Peyer's patch (tissue), 4 donors: Measurements from ENCODE around the gene CACNA1B.

Experiments used
- CTCF ChIP-seq, 6 experiments: fragments of 450-650 bp in 4 of 6; fragments of 200-600 bp in 2 of 6; sonication (generic) in 1 of 6; IDR thresholded peaks; one replicate each; pipeline ENCODE4 v1.5.1; 2017 to 2019; ENCODE audit warnings: antibody characterized with exemption in 6 of 6, mild to moderate bottlenecking in 3 of 6, moderate library complexity in 1 of 6
- POLR2A ChIP-seq, 2 donors: fragments of 450-650 bp; IDR thresholded peaks; one replicate each; pipeline ENCODE4 v1.5.1; 2017; ENCODE audit warnings: antibody characterized with exemption in 2 of 2, mild to moderate bottlenecking in 2 of 2, moderate library complexity in 2 of 2

GRCh38 chr9:138116521-138116920, 238.9 kb downstream of the CACNA1B start:
- TF ChIP-seq CTCF (IDR thresholded peaks at IDR 0.05) (no peak), POLR2A (IDR thresholded peaks at IDR 0.05) (no peak)
